ENCODE results near the gene COG5. TPM values are rescaled to one million over a fixed set of nuclear protein-coding genes. Genes with fewer than 3 reads are reported as not detected.

The COG5 gene
- total RNA-seq, 1 donor from 2014 or later: 37.2 TPM

- Mint-ChIP-seq H3K27me3 (no peaks in the 10 kb centered on the region), H3K4me1 (ENCODE audit: unreplicated experiment) (no peaks in the 10 kb centered on the region), H3K9me3 (no peaks in the 10 kb centered on the region), H3K4me3 (no peak overlapping the region), H3K36me3 (peaks cover 7% of the 10 kb centered on the region), H3K27ac (no peak overlapping the region)
- TF ChIP-seq CTCF (conservative IDR thresholded peaks at IDR 0.05): no peak
- no peak for DNase-seq (ENCODE audit: extremely low spot score, unreplicated experiment)
Observed at GRCh38 chr7:107495516-107495915, 68.2 kb downstream of the COG5 start.

DNA sequence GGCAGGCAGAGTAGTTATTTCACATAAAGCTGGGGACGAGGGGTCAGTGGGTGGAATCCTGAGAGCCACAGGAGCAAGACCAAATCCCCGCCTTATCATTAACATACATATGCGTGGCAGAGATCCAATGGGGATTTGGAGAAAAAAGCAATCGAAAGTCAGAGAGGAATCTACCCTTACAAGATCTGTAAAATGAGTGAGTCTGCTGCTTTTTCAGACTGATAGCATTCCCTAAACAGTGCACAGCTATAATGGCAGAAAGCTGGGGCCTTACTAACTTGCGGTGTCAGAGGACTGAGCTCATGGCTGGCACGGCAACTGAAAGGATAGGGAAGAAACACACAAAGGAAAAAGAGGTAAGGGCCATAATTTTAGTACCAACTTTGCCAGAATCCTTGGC is 68.8 kb downstream of the COG5 start:
- no peaks in the 10 kb centered on the region for H3K4me1 Mint-ChIP-seq (ENCODE audit: unreplicated experiment)
- no peak for DNase-seq (ENCODE audit: extremely low spot score, unreplicated experiment)
- no peak overlapping the region for H3K4me3 Mint-ChIP-seq
- TF ChIP-seq CTCF (conservative IDR thresholded peaks at IDR 0.05): no peak
- no peaks in the 10 kb centered on the region for H3K9me3 Mint-ChIP-seq
- H3K36me3 Mint-ChIP-seq: peaks cover 6% of the 10 kb centered on the region
- H3K27me3 Mint-ChIP-seq: no peaks in the 10 kb centered on the region
- H3K27ac Mint-ChIP-seq: no peak overlapping the region

- Mint-ChIP-seq H3K4me1 (ENCODE audit: unreplicated experiment) (no peaks in the 10 kb centered on the region), H3K27ac (no peak overlapping the region), H3K36me3 (peaks cover 4% of the 10 kb centered on the region), H3K27me3 (no peaks in the 10 kb centered on the region), H3K9me3 (no peaks in the 10 kb centered on the region), H3K4me3 (no peak overlapping the region)
- no peak for DNase-seq (ENCODE audit: extremely low spot score, unreplicated experiment)
- TF ChIP-seq CTCF (conservative IDR thresholded peaks at IDR 0.05): no peak
Observed at GRCh38 chr7:107494315-107494751, 69.4 kb downstream of the COG5 start.

DNA sequence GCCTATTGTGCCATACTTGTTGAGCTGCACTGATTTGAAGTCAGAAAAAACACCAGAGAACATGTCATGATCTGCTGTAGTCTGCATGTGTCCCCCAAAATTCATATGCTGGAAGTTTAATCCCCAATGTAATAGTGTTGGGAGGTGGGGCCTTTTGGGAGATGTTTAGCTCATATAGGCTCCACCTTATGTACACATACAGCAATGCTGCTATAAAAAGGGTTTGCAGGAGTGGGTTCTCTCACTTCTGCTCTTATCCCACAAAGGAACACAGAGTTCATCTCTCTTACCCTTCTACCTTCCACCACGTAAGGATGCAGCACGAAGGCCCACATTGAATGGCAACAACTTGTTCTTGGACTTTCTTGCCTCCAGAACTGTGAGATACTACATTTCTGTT is 70.8 kb downstream of the COG5 start:
- no peak for DNase-seq (ENCODE audit: extremely low spot score, unreplicated experiment)
- H3K27me3 Mint-ChIP-seq: no peaks in the 10 kb centered on the region
- no peak overlapping the region for H3K27ac Mint-ChIP-seq
- H3K4me1 Mint-ChIP-seq (ENCODE audit: unreplicated experiment): no peaks in the 10 kb centered on the region
- H3K9me3 Mint-ChIP-seq: no peaks in the 10 kb centered on the region
- no peak for TF ChIP-seq CTCF (conservative IDR thresholded peaks at IDR 0.05)
- H3K36me3 Mint-ChIP-seq: peaks cover under 1% of the 10 kb centered on the region
- no peak overlapping the region for H3K4me3 Mint-ChIP-seq

DNA sequence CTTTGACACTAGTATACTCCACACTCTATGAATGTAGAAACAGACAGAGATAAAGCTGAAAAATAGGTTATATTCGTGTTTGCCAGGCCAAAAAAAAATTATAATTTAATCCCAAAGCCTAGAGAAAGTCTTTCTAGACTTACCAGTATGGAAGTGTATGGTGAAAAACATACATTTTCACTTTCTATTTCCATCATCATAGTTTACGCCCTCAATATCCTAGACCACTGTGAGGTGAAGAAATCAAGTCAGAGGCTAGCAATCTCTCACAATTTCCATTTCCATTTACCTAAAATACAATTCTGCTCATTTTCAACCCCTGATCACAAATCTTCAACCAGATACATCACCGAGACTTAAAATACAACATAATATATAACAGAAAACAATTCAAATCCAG is 77.7 kb downstream of the COG5 start:
- TF ChIP-seq CTCF (conservative IDR thresholded peaks at IDR 0.05): no peak

DNA sequence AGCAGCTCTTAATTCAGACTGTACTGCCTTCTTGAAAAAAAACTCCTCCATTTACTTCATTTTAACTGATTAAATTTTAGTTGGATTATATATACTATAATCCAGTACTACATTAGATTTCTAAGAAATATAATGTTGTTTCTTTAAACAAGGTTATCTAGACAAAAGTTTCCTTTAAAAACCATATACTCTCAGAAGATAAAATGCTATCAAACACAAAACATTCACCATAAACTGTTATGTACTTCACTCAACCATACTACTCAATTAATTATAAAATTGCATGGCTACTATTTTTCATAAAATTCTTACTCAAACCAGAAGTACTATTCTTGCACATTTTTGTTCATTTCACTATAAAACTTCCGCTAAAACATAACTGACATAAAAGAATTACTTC is 81.1 kb downstream of the COG5 start:
- no peak for TF ChIP-seq CTCF (conservative IDR thresholded peaks at IDR 0.05)
- Mint-ChIP-seq H3K9me3 (no peaks in the 10 kb centered on the region), H3K27me3 (no peaks in the 10 kb centered on the region), H3K4me3 (no peak overlapping the region), H3K36me3 (no peaks in the 10 kb centered on the region), H3K27ac (no peak overlapping the region), H3K4me1 (ENCODE audit: unreplicated experiment) (no peaks in the 10 kb centered on the region)
- no peak for DNase-seq (ENCODE audit: extremely low spot score, unreplicated experiment)

More for the DNA sequence above, 77.7 kb downstream of the COG5 start:
- Mint-ChIP-seq H3K27me3 (no peaks in the 10 kb centered on the region), H3K36me3 (no peaks in the 10 kb centered on the region), H3K4me3 (no peak overlapping the region), H3K27ac (no peak overlapping the region), H3K4me1 (ENCODE audit: unreplicated experiment) (no peaks in the 10 kb centered on the region), H3K9me3 (no peaks in the 10 kb centered on the region)
- no peak for DNase-seq (ENCODE audit: extremely low spot score, unreplicated experiment)

All from type B pancreatic cell (in vitro differentiated cells).